SK-N-SH (cell line): ENCODE measurements around the gene RBM20. TPM values are rescaled to one million over a fixed set of nuclear protein-coding genes. Genes with fewer than 3 reads are reported as not detected.

Source experiments
- CTCF ChIA-PET: fragments of 300-600, 350-600 bp; formaldehyde crosslinking; extraction: SDS; loops from one replicate; lab custom pipeline; 2021; lab: Yijun Ruan, JAX
- POLR2A ChIA-PET: fragments of 350-600 bp; sonication (Branson Sonifier 250); formaldehyde crosslinking; extraction: SDS; loops from one replicate; lab custom pipeline; 2020; ENCODE audit warnings: antibody characterized with exemption, inconsistent platforms; lab: Yijun Ruan, JAX
- DNase-seq: peaks from one replicate; pipeline ENCODE4 v3.0.0; 2012
- H2AFZ ChIP-seq: fragments of 200-600 bp; sonication (generic); 2 replicates; pipeline ENCODE4 v1.8.1; 2016; ENCODE audit warnings: antibody characterized with exemption, mild to moderate bottlenecking, low read depth
- H3F3A ChIP-seq: fragments of 200-600 bp; sonication (generic); replicated peaks from 2 replicates; pipeline ENCODE3; 2016; ENCODE audit warnings: antibody characterized with exemption, mild to moderate bottlenecking; ENCODE audit not compliant: insufficient read depth
- H3K27ac ChIP-seq, 2 experiments: fragments of 200-500 bp in 1 of 2; fragments of 200-600 bp in 1 of 2; sonication (Bioruptor generic) in 1 of 2; sonication (generic), shearing (Covaris generic) in 1 of 2; 2 replicates each; pipeline versions ENCODE4 v1.5.1 to v1.6.1; 2014 to 2016; ENCODE audit warnings: low read depth in 2 of 2, inconsistent platforms in 1 of 2, low read length in 1 of 2, mild to moderate bottlenecking in 1 of 2, mixed read lengths in 1 of 2
- H3K27me3 ChIP-seq: fragments of 200-600 bp; sonication (generic), shearing (Covaris generic); 2 replicates; pipeline ENCODE4 v1.6.1; 2016; ENCODE audit warnings: mixed run types; ENCODE audit not compliant: insufficient read depth
- H3K36me3 ChIP-seq, 2 experiments: fragments of 200-500 bp in 1 of 2; fragments of 200-600 bp in 1 of 2; sonication (Bioruptor generic) in 1 of 2; sonication (generic) in 1 of 2; replicated peaks in 1 of 2; 2 replicates each; pipeline versions ENCODE3 to v1.5.1; 2014 to 2016; ENCODE audit warnings: low read length in 1 of 2, mild to moderate bottlenecking in 1 of 2; ENCODE audit not compliant: insufficient read depth in 2 of 2, control insufficient read depth in 1 of 2
- H3K4me1 ChIP-seq, 2 experiments: fragments of 200-500 bp in 1 of 2; fragments of 200-600 bp in 1 of 2; sonication (Bioruptor generic) in 1 of 2; sonication (generic), shearing (Covaris generic) in 1 of 2; 2 replicates each; pipeline versions ENCODE4 v1.5.1 to v1.6.1; 2014 to 2016; ENCODE audit warnings: low read depth in 1 of 2, low read length in 1 of 2, mixed run types in 1 of 2; ENCODE audit not compliant: insufficient read depth in 2 of 2, control insufficient read depth in 1 of 2
- H3K4me2 ChIP-seq: fragments of 200-600 bp; sonication (generic), shearing (Covaris generic); 2 replicates; pipeline ENCODE4 v1.6.1; 2017; ENCODE audit warnings: mixed run types
- H3K4me3 ChIP-seq, 2 experiments: fragments of 200-500 bp in 1 of 2; fragments of 200-600 bp in 1 of 2; sonication (Bioruptor generic) in 1 of 2; sonication (generic), shearing (Covaris generic) in 1 of 2; 2 replicates each; pipeline versions ENCODE4 v1.5.1 to v1.8.1; 2014 to 2016; ENCODE audit warnings: low read depth in 2 of 2, inconsistent platforms in 1 of 2, low read length in 1 of 2, mild to moderate bottlenecking in 1 of 2, mixed read lengths in 1 of 2, moderate library complexity in 1 of 2
- H3K79me2 ChIP-seq: fragments of 200-600 bp; sonication (generic); 2 replicates; pipeline ENCODE4 v1.8.1; 2017; ENCODE audit warnings: mild to moderate bottlenecking; ENCODE audit not compliant: insufficient read depth
- H3K9ac ChIP-seq: fragments of 200-600 bp; sonication (generic); 2 replicates; pipeline ENCODE4 v1.6.1; 2017; ENCODE audit warnings: mixed run types
- H3K9me2 ChIP-seq: fragments of 200-600 bp; sonication (generic); 2 replicates; pipeline ENCODE4 v1.6.1; 2017; ENCODE audit warnings: mixed run types
- H3K9me3 ChIP-seq: fragments of 200-600 bp; sonication (generic); 2 replicates; pipeline ENCODE4 v1.6.1; 2017; ENCODE audit warnings: mixed run types, mild to moderate bottlenecking, moderate library complexity
- H4K20me1 ChIP-seq: fragments of 200-600 bp; sonication (generic); 2 replicates; pipeline ENCODE4 v1.6.1; 2017; ENCODE audit warnings: mild to moderate bottlenecking, mixed run types; ENCODE audit not compliant: insufficient read depth
- CHD2 ChIP-seq: fragments of 150-350 bp; IDR thresholded peaks from 2 replicates; pipeline ENCODE4 v1.6.1; 2018; ENCODE audit warnings: low read length; ENCODE audit not compliant: partially characterized antibody
- ELF1 ChIP-seq: IDR thresholded peaks from 2 replicates; pipeline ENCODE4 v1.4.0; 2012
- EZH2phosphoT487 ChIP-seq: fragments of 200-600 bp; sonication (generic); IDR thresholded peaks from 2 replicates; pipeline ENCODE4 v1.6.1; 2017; ENCODE audit warnings: low read depth, mixed run types, mild to moderate bottlenecking, antibody characterized with exemption, moderate library complexity, borderline replicate concordance
- FOXJ3 ChIP-seq: sonication (generic); formaldehyde crosslinking; IDR thresholded peaks from 2 replicates; pipeline ENCODE4 v1.5.1; 2020; ENCODE audit warnings: mild to moderate bottlenecking, missing genetic modification reagents
- FOXM1 ChIP-seq: IDR thresholded peaks from 2 replicates; pipeline ENCODE4 v1.4.0; 2012; ENCODE audit warnings: low read depth, mild to moderate bottlenecking
- GABPA ChIP-seq: IDR thresholded peaks from 2 replicates; pipeline ENCODE4 v1.4.0; 2012; ENCODE audit warnings: low read depth, mild to moderate bottlenecking
- GATA2 ChIP-seq: sonication (generic); formaldehyde crosslinking; IDR thresholded peaks from 2 replicates; pipeline ENCODE4 v1.5.0; 2020; ENCODE audit warnings: mild to moderate bottlenecking, missing genetic modification reagents
- MAX ChIP-seq: IDR thresholded peaks from 2 replicates; pipeline ENCODE4 v1.4.0; 2012; ENCODE audit warnings: low read depth
- MEF2A ChIP-seq: IDR thresholded peaks from 2 replicates; pipeline ENCODE4 v1.4.0; 2012; ENCODE audit warnings: low read depth, borderline replicate concordance
- MXI1 ChIP-seq: IDR thresholded peaks from 2 replicates; pipeline ENCODE4 v1.6.1; 2012; ENCODE audit warnings: mild to moderate bottlenecking, low read depth, low read length, improper control_type of control experiment
- PBX3 ChIP-seq: IDR thresholded peaks from 2 replicates; pipeline ENCODE4; 2012
- POLR2AphosphoS5 ChIP-seq: IDR thresholded peaks from 2 replicates; pipeline ENCODE4 v1.6.1; 2012; ENCODE audit warnings: low read depth, low read length
- REST ChIP-seq: IDR thresholded peaks from 2 replicates; pipeline ENCODE4 v1.6.1; 2012; ENCODE audit warnings: mild to moderate bottlenecking, low read depth, low read length, moderate library complexity
- SMC3 ChIP-seq: IDR thresholded peaks from 2 replicates; pipeline ENCODE4 v1.6.1; 2012; ENCODE audit warnings: low read depth, low read length, improper control_type of control experiment
- TAF1 ChIP-seq: IDR thresholded peaks from 2 replicates; pipeline ENCODE4 v1.6.1; 2012; ENCODE audit warnings: low read depth, mild to moderate bottlenecking, low read length, moderate library complexity, borderline replicate concordance
- TCF12 ChIP-seq: IDR thresholded peaks from 2 replicates; pipeline ENCODE4 v1.4.0; 2012
- TEAD4 ChIP-seq: IDR thresholded peaks from 2 replicates; pipeline ENCODE4 v1.4.0; 2012; ENCODE audit warnings: mild to moderate bottlenecking, borderline replicate concordance; ENCODE audit not compliant: insufficient read depth
- USF1 ChIP-seq: IDR thresholded peaks from 2 replicates; pipeline ENCODE4 v1.4.0; 2012; ENCODE audit warnings: low read depth, borderline replicate concordance
- WGBS: methylation state at CpG from one replicate; pipeline ENCODE4 v1.1.6; 2017; ENCODE audit warnings: low lambda C conversion rate; 5-methylcytosine and 5-hydroxymethylcytosine counted together
- polyA plus RNA-seq, 3 experiments: library from polyadenylated mRNA; depleted of rRNA; stranded (reverse); fragments of >200 nt; gene quantifications; 2 replicates each; pipeline ENCODE4 v1.2.3, GENCODE V29; 2012

The RBM20 gene
- polyA plus RNA-seq, 1 of the 3 experiments (the other 2 are of a cell fraction) = 0.64 TPM

GRCh38 chr10:110784198-110784597 lies 140.1 kb downstream of the RBM20 start (continued):
- TF ChIP-seq TEAD4 = no peak

- H3K27me3 ChIP-seq = no peaks in the 10 kb centered on the region
- no peak overlapping the region for H3K4me2 ChIP-seq
- TF ChIP-seq MXI1 (no peak), ELF1 (no peak), FOXM1 (no peak), TAF1 (no peak)
- no peak overlapping the region for H2AFZ ChIP-seq
- H3K9me2 ChIP-seq = no peaks in the 10 kb centered on the region
- peaks cover 0 to 76% of the 10 kb centered on the region in 2 experiments; a peak in 2 of 4 replicates for H3K4me1 ChIP-seq
- no peaks in the 10 kb centered on the region for H3K36me3 ChIP-seq
- no peaks in the 10 kb centered on the region for H3F3A ChIP-seq
- H3K9ac ChIP-seq = no peak overlapping the region
- H4K20me1 ChIP-seq = no peaks in the 10 kb centered on the region
- 89% methylated on average over 8 of the region's 8 CpGs for WGBS
- no peak for DNase-seq
- CTCF ChIA-PET = interaction anchor here (0.9 to 1.0 kb wide), 3 partner anchors 9 to 40 kb away, joined by 3 to 4 read pairs (median 4); no protein-coding TSS in a partner anchor
- no peaks in the 10 kb centered on the region for H3K79me2 ChIP-seq
- no peaks in the 10 kb centered on the region for H3K9me3 ChIP-seq
- POLR2A ChIA-PET = no interaction called here
- peak overlapping the region in 1 of 2 experiments; percentile 99; a peak in 2 of 4 replicates for H3K27ac ChIP-seq
- no peak overlapping the region for H3K4me3 ChIP-seq
Observed at GRCh38 chr10:110786172-110786571, 142.0 kb downstream of the RBM20 start.

GRCh38 chr10:110788620-110789385 lies 144.7 kb downstream of the RBM20 start:
- 33% methylated on average over 8 of the region's 8 CpGs for WGBS
- ChIA-PET POLR2A (interaction anchor here (0.8 to 1.0 kb wide), 2 partner anchors 8 to 84 kb away, joined by 3 to 4 read pairs; no protein-coding TSS in a partner anchor), CTCF (interaction anchor here (0.7 to 3.4 kb wide), 5 partner anchors 11 to 105 kb away, joined by 3 to 15 read pairs (median 3); no protein-coding TSS in a partner anchor)
- H2AFZ ChIP-seq = no peak overlapping the region
- H3K4me3 ChIP-seq = no peak overlapping the region
- no peaks in the 10 kb centered on the region for H3K27me3 ChIP-seq
- no peaks in the 10 kb centered on the region for H3K79me2 ChIP-seq
- H4K20me1 ChIP-seq = no peaks in the 10 kb centered on the region
- no peaks in the 10 kb centered on the region for H3K9me3 ChIP-seq
- no peaks in the 10 kb centered on the region for H3F3A ChIP-seq
- DNase-seq = peak; percentile 69
- peaks cover 3 to 81% of the 10 kb centered on the region in 2 experiments; a peak in 2 of 4 replicates for H3K4me1 ChIP-seq
- H3K36me3 ChIP-seq = no peaks in the 10 kb centered on the region
- no peaks in the 10 kb centered on the region for H3K9me2 ChIP-seq
- peak overlapping the region in 1 of 2 experiments; percentile 99; a peak in 3 of 4 replicates for H3K27ac ChIP-seq
- H3K9ac ChIP-seq = no peak overlapping the region
- no peak overlapping the region for H3K4me2 ChIP-seq
- TF ChIP-seq SMC3 (no peak), PBX3 (peak; percentile 86), GABPA (no peak), EZH2phosphoT487 (no peak), REST (no peak), POLR2AphosphoS5 (peak; percentile 85), USF1 (no peak), MAX (no peak), TCF12 (peak; percentile 96), CHD2 (peak; percentile 93), MXI1 (peak; percentile 66; the same call in 1 of the 2 replicates), MEF2A (no peak), GATA2 (CRISPR knock-in tag) (peak; percentile 98), FOXJ3 (CRISPR knock-in tag) (peak; percentile 87), FOXM1 (0 out of 2 replicates have a peak, but pooled peaks have one; percentile 37)
